ENCODE data around the gene KDM2B. TPM values are rescaled to one million over a fixed set of nuclear protein-coding genes. Genes with fewer than 3 reads are reported as not detected.

The KDM2B gene
- total RNA-seq, 1 experiment from 2014 or later, result 24.7 TPM

- Mint-ChIP-seq H3K4me1 (ENCODE audit: low read depth, unreplicated experiment) (no peaks in the 10 kb centered on the region), H3K9me3 (ENCODE audit: low read depth, unreplicated experiment) (no peaks in the 10 kb centered on the region), H3K27me3 (ENCODE audit: unreplicated experiment) (no peaks in the 10 kb centered on the region), H3K36me3 (ENCODE audit: insufficient read depth, unreplicated experiment) (no peaks in the 10 kb centered on the region), H3K4me3 (ENCODE audit: low read depth, unreplicated experiment) (no peak overlapping the region), H3K27ac (ENCODE audit: unreplicated experiment) (no peak overlapping the region)
- CTCF ChIA-PET, result interaction anchor here (0.6 to 0.7 kb wide), 2 partner anchors 22 to 289 kb away, joined by 3 to 5 read pairs; partner anchors contain the start of gene RHOF
- DNase-seq, result no peak
- TF ChIP-seq CTCF (IDR thresholded peaks at IDR 0.05; ENCODE audit: unreplicated experiment), result no peak
- BruUV-seq (replicated peaks), result no TSS peak
- intact Hi-C loops (cut with micrococcal nuclease; ENCODE audit: unreplicated experiment), result loop anchor here (5.0 kb wide), 1 partner anchor 178 kb away; no protein-coding TSS in a partner anchor
These were observed 76.3 kb downstream of the KDM2B start for GRCh38 chr12:121504505-121504904.

DNA sequence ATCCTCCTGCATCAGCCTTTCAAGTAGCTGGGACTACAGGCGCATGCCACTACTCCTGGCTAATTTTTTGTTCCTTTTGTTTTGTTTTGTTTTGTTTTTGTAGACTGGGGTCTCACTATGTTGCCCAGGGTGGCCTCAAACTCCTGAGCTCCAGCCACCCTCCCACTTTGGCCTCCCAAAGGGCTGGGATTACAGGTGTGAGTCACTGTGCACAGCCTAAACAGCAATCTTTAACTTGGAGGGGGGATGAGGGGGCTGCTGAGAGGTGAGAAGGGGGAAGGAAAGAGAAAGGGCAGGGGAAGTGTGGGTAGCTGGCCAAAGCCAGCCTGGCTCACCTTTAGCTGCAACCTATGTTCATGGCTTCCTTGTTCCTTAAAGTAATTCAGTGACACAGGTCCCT is 77.4 kb downstream of the KDM2B start:
- intact Hi-C loops (cut with micrococcal nuclease; ENCODE audit: unreplicated experiment), result loop anchor here (5.0 kb wide), 1 partner anchor 179 kb away; no protein-coding TSS in a partner anchor
- Mint-ChIP-seq H3K4me3 (ENCODE audit: low read depth, unreplicated experiment) (no peak overlapping the region), H3K4me1 (ENCODE audit: low read depth, unreplicated experiment) (no peaks in the 10 kb centered on the region), H3K9me3 (ENCODE audit: low read depth, unreplicated experiment) (no peaks in the 10 kb centered on the region), H3K36me3 (ENCODE audit: insufficient read depth, unreplicated experiment) (no peaks in the 10 kb centered on the region), H3K27me3 (ENCODE audit: unreplicated experiment) (no peaks in the 10 kb centered on the region), H3K27ac (ENCODE audit: unreplicated experiment) (no peak overlapping the region)
- CTCF ChIA-PET, result interaction anchor here (0.6 to 1.2 kb wide), 7 partner anchors 9 to 1116 kb away, joined by 3 to 6 read pairs (median 4); no protein-coding TSS in a partner anchor
- BruUV-seq (replicated peaks), result no TSS peak
- DNase-seq, result no peak
- TF ChIP-seq CTCF (IDR thresholded peaks at IDR 0.05; ENCODE audit: unreplicated experiment), result no peak

- H3K4me3 Mint-ChIP-seq (ENCODE audit: low read depth, unreplicated experiment), result no peak overlapping the region
- DNase-seq, result no peak
- H3K9me3 Mint-ChIP-seq (ENCODE audit: low read depth, unreplicated experiment), result no peaks in the 10 kb centered on the region
- H3K27ac Mint-ChIP-seq (ENCODE audit: unreplicated experiment), result no peak overlapping the region
- intact Hi-C loops (cut with micrococcal nuclease; ENCODE audit: unreplicated experiment), result loop anchor here (5.0 kb wide), 1 partner anchor 180 kb away; no protein-coding TSS in a partner anchor
- H3K27me3 Mint-ChIP-seq (ENCODE audit: unreplicated experiment), result no peaks in the 10 kb centered on the region
- CTCF ChIA-PET, result no interaction called here
- no TSS peak for BruUV-seq (replicated peaks)
- H3K36me3 Mint-ChIP-seq (ENCODE audit: insufficient read depth, unreplicated experiment), result no peaks in the 10 kb centered on the region
- no peaks in the 10 kb centered on the region for H3K4me1 Mint-ChIP-seq (ENCODE audit: low read depth, unreplicated experiment)
- TF ChIP-seq CTCF (IDR thresholded peaks at IDR 0.05; ENCODE audit: unreplicated experiment), result no peak
These were observed 78.9 kb downstream of the KDM2B start for GRCh38 chr12:121501946-121502345.

- Mint-ChIP-seq H3K27me3 (ENCODE audit: unreplicated experiment) (no peaks in the 10 kb centered on the region), H3K27ac (ENCODE audit: unreplicated experiment) (no peak overlapping the region), H3K9me3 (ENCODE audit: low read depth, unreplicated experiment) (no peaks in the 10 kb centered on the region), H3K4me3 (ENCODE audit: low read depth, unreplicated experiment) (no peak overlapping the region), H3K4me1 (ENCODE audit: low read depth, unreplicated experiment) (no peaks in the 10 kb centered on the region), H3K36me3 (ENCODE audit: insufficient read depth, unreplicated experiment) (no peaks in the 10 kb centered on the region)
- TF ChIP-seq CTCF (IDR thresholded peaks at IDR 0.05; ENCODE audit: unreplicated experiment), result peak; percentile 94
- no TSS peak for BruUV-seq (replicated peaks)
- CTCF ChIA-PET, result interaction anchor here (0.6 to 1.8 kb wide), 6 partner anchors 52 to 196 kb away, joined by 3 to 8 read pairs (median 4); no protein-coding TSS in a partner anchor
- intact Hi-C loops (cut with micrococcal nuclease; ENCODE audit: unreplicated experiment), result loop anchor here (1.0 to 5.0 kb wide), 2 partner anchors 33 to 182 kb away; no protein-coding TSS in a partner anchor
- DNase-seq, result peak; percentile 85
These were observed 80.7 kb downstream of the KDM2B start for GRCh38 chr12:121499929-121500793.
